ENCODE measurements around the gene CNEP1R1.

CNEP1R1 gene

GRCh38 chr16:50021544-50021943 is 3.5 kb upstream of the CNEP1R1 start:
- peak; percentile 28 to 35 for DNase-seq

DNA sequence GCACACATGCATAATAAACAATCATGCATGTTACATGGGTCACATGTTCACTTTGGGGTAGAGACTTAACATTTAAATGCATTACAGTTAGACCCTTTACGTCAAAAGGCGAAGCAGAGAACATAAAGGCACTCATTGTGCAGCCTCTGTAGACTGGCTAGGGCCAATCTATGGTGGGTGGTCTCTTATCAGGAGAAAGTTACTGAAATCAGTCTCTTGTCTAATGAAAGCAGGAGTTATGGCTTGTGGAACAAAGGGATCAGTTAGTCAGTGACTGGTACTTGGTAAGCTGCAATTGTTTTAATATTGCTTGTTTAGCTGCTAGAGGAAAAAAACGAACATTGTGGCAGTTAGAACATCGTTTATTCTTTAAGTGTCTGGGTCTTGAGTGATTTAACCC is 1.4 kb upstream of the CNEP1R1 start:
- DNase-seq, result no peak

GRCh38 chr16:50024207-50024606 is 818 bp upstream of the CNEP1R1 start:
- DNase-seq, result no peak

DNA sequence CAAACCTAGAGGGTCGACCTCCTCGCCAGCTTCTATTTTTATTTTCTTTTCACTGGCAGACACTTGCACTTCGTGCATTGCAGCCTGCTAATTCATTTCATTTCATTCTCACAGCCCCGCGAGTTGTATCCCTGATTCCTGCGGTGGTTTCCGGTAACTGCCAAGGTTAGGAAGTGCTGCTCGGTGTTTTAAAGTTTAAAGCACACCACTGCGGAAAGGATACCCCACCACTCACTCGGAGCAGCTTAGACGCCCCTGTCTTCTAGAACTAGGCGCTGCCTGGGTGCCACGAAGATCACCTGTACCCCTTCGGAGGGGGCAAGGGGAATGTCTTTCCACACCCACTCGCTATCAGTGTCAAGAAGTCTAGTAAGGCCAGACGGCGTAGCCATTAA is 509 bp downstream of the CNEP1R1 start:
- peak; percentile 23 to 25 for DNase-seq

DNA sequence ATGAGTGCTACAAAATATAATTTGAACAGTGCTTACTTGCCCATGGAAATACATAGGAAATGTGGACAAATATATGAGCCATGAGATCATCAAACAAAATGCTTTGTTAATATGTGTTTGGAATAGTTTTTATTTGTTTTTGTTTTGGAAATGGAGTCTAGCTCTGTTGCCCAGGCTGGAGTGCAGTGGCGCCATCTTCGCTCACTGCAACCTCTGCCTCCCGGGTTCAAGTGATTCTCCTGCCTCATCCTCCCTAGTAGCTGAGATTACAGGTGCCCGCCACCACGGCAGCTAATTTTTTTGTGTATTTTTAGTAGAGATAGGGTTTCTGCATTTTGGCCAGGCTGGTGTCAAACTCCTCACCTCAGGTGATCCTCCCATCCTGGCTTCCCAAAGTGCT is 2.8 kb downstream of the CNEP1R1 start:
- DNase-seq, result no peak

DNA sequence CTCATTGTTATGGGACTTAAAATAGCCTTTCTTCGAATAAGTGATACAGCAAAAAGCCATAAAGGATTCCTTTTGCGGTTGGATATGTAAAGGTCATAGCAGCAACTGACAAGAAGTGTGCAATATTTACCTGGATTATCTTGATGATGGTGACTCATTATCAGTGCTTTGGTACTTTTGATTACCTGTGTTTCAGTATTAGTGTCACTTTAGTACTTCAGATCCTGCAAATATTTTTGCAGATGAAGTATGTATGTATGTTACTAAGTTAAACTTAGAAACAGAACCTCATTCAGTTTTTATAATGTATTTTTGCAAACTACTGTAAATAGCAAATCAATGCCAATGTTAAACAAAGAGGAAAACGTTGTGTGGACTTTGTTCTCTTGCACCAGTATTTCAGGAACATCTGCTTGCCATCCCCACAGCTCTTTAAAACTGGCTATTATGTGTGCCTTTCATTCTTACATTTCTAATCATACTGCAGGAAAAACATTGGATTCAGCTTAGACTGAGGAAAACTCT is 10.5 kb downstream of the CNEP1R1 start:
- no peak for DNase-seq

- no peak for DNase-seq
These were observed 11.4 kb downstream of the CNEP1R1 start for GRCh38 chr16:50036426-50036825.

DNA sequence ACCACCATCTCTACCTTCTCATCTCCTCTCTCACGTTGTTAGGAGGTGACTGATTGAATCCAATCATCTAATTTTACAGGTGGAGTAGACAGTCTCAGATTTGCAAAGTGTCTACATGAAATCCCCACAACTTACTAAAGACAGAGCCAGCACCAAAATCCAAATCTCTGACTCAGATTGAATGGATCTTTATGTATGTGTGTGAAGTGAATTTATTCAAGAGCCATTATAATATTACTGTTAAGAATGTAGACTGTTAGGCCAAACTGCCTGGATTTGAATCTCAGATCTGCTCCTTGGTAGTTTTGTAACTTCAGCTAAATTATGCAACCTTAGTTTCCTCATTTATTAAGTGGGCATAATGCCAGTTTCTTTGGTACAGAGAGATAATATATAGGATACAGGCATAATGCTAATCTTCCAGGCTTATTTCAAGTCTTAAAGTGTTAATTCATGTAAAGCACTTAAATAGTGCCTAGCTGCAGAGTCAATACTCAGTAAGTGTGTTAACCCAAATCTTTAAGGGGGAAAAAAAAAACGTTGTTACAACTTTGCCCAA is 12.7 kb downstream of the CNEP1R1 start:
- peak; percentile 55 to 58 for DNase-seq

- DNase-seq, result peak in 1 of 2 experiments; percentile 1
These were observed 13.3 kb downstream of the CNEP1R1 start for GRCh38 chr16:50038286-50038685.

GRCh38 chr16:50038756-50039529 is 13.9 kb downstream of the CNEP1R1 start:
- peak; percentile 95 to 96 for DNase-seq

DNA sequence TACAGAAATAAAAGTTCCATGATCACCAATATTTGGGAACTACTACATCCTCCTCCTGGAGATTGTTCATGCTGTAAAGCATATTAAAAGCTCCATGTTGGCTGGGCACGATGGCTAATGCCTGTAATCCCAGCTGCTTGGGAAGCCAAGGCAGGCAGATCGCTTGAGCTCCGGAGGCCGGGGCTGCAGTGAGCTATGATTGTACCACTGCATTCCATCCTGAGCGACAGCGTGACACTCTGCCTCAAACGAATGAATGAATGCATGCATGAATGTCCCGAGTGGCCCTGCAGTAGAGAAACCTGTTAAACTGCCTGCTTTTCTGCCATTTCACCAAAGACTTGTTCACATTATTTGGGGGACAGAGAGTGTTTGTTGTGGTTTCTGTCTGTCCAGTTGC is 15.0 kb downstream of the CNEP1R1 start:
- no peak for DNase-seq

GRCh38 chr16:50040710-50041109 is 15.7 kb downstream of the CNEP1R1 start:
- DNase-seq, result no peak

DNA sequence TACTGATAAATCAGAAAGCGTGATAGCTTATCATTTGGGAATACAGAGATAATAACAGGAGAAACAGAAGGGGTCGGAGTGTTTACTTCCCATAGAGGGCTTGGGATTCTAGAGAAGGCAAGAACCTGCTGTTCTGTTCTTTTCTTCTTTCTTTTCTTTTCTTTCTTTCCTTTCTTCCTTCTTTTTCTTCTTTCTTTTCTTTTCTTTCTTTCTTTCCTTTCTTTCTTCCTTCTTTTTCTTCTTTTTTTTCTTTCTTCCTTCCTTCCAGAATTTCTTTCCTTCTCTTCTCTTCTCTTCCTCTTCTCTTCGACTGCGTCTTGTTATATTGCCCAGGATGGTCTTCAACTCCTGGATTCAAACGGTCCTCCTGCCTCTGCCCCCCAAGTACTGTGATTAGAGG is 18.3 kb downstream of the CNEP1R1 start:
- no peak for DNase-seq

GRCh38 chr16:50045412-50045811 is 20.4 kb downstream of the CNEP1R1 start:
- no peak for DNase-seq

GRCh38 chr16:50046853-50047252 is 21.8 kb downstream of the CNEP1R1 start:
- DNase-seq, result no peak

DNA sequence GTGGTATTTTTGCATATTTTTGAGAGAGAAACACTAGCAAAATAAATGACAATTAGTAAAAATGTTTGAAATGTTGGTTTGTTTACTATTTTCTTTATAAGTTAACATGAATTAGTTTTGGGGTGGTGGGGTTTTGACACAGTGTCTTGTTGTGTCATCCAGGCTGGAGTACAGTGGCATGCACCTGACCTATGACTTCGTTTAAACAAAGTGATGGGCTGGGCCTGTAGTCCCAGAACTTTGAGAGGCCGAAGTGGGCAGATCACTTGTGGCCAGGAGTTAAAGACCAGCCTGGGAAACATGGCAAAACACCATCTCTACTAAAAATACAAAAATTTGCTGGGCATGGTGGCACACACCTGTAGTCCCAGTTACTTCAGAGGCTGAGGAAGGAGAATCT is 22.8 kb downstream of the CNEP1R1 start:
- no peak for DNase-seq

GRCh38 chr16:50050802-50051201 is 25.8 kb downstream of the CNEP1R1 start:
- DNase-seq, result no peak

GRCh38 chr16:50056226-50056625 is 31.2 kb downstream of the CNEP1R1 start:
- DNase-seq, result no peak

- no peak for DNase-seq
These were observed 33.2 kb downstream of the CNEP1R1 start for GRCh38 chr16:50058091-50058771.

DNA sequence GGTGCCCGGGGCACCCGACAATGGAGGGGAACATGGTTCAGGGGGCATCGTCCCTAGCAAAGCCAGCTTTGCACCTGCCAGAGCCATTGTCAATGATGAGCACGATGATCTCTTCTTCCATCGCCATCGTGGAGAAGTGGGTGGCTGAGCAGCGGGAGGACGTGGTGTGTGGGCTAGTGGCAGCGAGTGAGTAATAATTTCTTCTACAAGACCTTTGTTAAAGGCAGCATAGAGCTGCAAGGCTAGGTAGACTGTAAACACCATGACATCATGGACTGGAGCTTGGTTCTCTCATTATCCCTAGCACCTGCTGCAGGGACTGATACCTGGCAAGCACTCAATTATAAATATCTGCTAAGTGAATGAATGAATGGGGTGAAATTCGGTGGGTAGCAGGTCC is 34.1 kb downstream of the CNEP1R1 start:
- DNase-seq, result no peak

GRCh38 chr16:50059669-50060068 is 34.6 kb downstream of the CNEP1R1 start:
- no peak for DNase-seq

DNA sequence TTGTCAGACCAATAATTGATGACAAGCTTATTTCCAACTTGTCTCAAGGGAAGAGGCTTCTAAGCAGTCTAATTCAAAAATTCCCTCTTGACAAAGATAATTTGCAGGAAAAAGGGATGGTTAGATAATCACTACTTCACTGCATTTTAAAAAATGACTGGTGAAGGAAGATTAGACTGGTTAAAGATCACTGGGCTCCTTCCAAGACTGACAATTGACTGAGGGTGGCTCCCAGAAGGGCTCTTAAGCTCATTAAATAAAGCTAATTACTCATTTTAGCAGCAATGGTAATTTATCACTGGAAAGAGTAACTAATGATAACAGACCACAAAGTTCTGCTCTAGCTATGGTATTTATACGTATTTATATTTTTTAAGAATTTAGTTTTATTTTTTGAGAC is 36.3 kb downstream of the CNEP1R1 start:
- no peak for DNase-seq

- no peak for DNase-seq
These were observed 40.2 kb downstream of the CNEP1R1 start for GRCh38 chr16:50065241-50065623.
